IMR-90 (cell line): ENCODE results near the gene ACTRT3. TPM values are rescaled to one million over a fixed set of nuclear protein-coding genes. Genes with fewer than 3 reads are reported as not detected.

Experiments
- ATAC-seq: fragments of 200-7000 bp; cut with Tn5 transposase; 2 replicates; pipeline ENCODE4 v1.9.1; 2020; ENCODE audit warnings: low read depth, mild to moderate bottlenecking, moderate library complexity
- BruUV-seq: library from RNA; stranded (reverse); fragments of 400-500 nt; replicated peaks from 2 replicates; lab custom pipeline; 2021; lab: Mats Ljungman, UMichigan
- CTCF ChIA-PET: fragments of 300-600 bp; formaldehyde crosslinking; extraction: SDS; loops from one replicate; lab custom pipeline; 2021; ENCODE audit warnings: antibody characterized with exemption; lab: Yijun Ruan, JAX
- POLR2A ChIA-PET: fragments of 300-600 bp; sonication (Branson Sonifier 250); formaldehyde crosslinking; loops from one replicate; lab custom pipeline; 2022; ENCODE audit warnings: antibody characterized with exemption; ENCODE audit not compliant: unreplicated experiment; lab: Charles Lee
- DNase-seq: peaks from one replicate; pipeline ENCODE4 v3.0.0; 2013
- H2AFZ ChIP-seq: replicated peaks from 2 replicates; pipeline ENCODE3; 2013; ENCODE audit warnings: low read length, mild to moderate bottlenecking; ENCODE audit not compliant: poor library complexity
- H2AK5ac ChIP-seq: 2 replicates; pipeline ENCODE4 v1.6.1; 2013; ENCODE audit warnings: low read depth, low read length, inconsistent platforms
- H2AK9ac ChIP-seq: replicated peaks from 2 replicates; pipeline ENCODE3; 2013; ENCODE audit warnings: mild to moderate bottlenecking, low read depth, low read length, moderate library complexity; ENCODE audit not compliant: poor library complexity
- H2BK120ac ChIP-seq: 2 replicates; pipeline ENCODE4 v1.6.1; 2013; ENCODE audit warnings: low read depth, low read length, inconsistent platforms
- H2BK15ac ChIP-seq: 3 replicates; pipeline ENCODE4 v1.6.1; 2013; ENCODE audit warnings: low read depth, low read length, inconsistent platforms
- H2BK20ac ChIP-seq: 2 replicates; pipeline ENCODE4 v1.6.1; 2013; ENCODE audit warnings: low read depth, mild to moderate bottlenecking, inconsistent platforms, low read length, moderate library complexity
- H2BK5ac ChIP-seq: 2 replicates; pipeline ENCODE4 v1.6.1; 2013; ENCODE audit warnings: mild to moderate bottlenecking, low read depth, low read length, inconsistent platforms; ENCODE audit not compliant: poor library complexity, severe bottlenecking
- H3K14ac ChIP-seq: replicated peaks from 2 replicates; pipeline ENCODE4 v1.6.1; 2013; ENCODE audit warnings: low read depth, low read length, inconsistent platforms
- H3K18ac ChIP-seq: 2 replicates; pipeline ENCODE4 v1.6.1; 2013; ENCODE audit warnings: low read depth, low read length, control low read depth
- H3K23ac ChIP-seq: 2 replicates; pipeline ENCODE4 v1.6.1; 2013; ENCODE audit warnings: low read depth, low read length, inconsistent platforms
- H3K27ac ChIP-seq: 2 replicates; pipeline ENCODE4 v1.5.1; 2013; ENCODE audit warnings: mild to moderate bottlenecking, control low read depth, low read length; ENCODE audit not compliant: insufficient read depth
- H3K27me3 ChIP-seq: 2 replicates; pipeline ENCODE4 v1.6.1; 2013; ENCODE audit warnings: low read length; ENCODE audit not compliant: control insufficient read depth, insufficient read depth
- H3K36me3 ChIP-seq: 2 replicates; pipeline ENCODE4 v1.6.1; 2013; ENCODE audit warnings: low read length, mixed read lengths; ENCODE audit not compliant: control insufficient read depth, insufficient read depth
- H3K4ac ChIP-seq: 2 replicates; pipeline ENCODE4 v1.6.1; 2013; ENCODE audit warnings: low read depth, low read length, inconsistent platforms
- H3K4me1 ChIP-seq: 2 replicates; pipeline ENCODE4 v1.6.1; 2013; ENCODE audit warnings: low read length, mixed read lengths; ENCODE audit not compliant: control insufficient read depth, insufficient read depth
- H3K4me2 ChIP-seq: 2 replicates; pipeline ENCODE4 v1.6.1; 2013; ENCODE audit warnings: low read depth, mild to moderate bottlenecking, control low read depth, low read length, moderate library complexity
- H3K4me3 ChIP-seq: 2 replicates; pipeline ENCODE4 v1.5.1; 2013; ENCODE audit warnings: low read depth, mild to moderate bottlenecking, control low read depth, low read length, moderate library complexity; ENCODE audit not compliant: insufficient read depth
- H3K56ac ChIP-seq: 2 replicates; pipeline ENCODE4 v1.6.1; 2013; ENCODE audit warnings: low read length, inconsistent platforms; ENCODE audit not compliant: insufficient read depth; ENCODE audit errors: extremely low read depth
- H3K79me1 ChIP-seq, 2 experiments: 2 replicates each; pipeline ENCODE4 v1.6.1; 2013; ENCODE audit warnings: low read length in 2 of 2, inconsistent platforms in 1 of 2, low read depth in 1 of 2
- H3K9ac ChIP-seq: 2 replicates; pipeline ENCODE4 v1.6.1; 2013; ENCODE audit warnings: low read depth, low read length, control low read depth
- H3K9me1 ChIP-seq: 2 replicates; pipeline ENCODE4 v1.6.1; 2013; ENCODE audit warnings: low read length, inconsistent platforms; ENCODE audit not compliant: insufficient read depth
- H3K9me3 ChIP-seq: 2 replicates; pipeline ENCODE4 v1.6.1; 2013; ENCODE audit warnings: low read length; ENCODE audit not compliant: control insufficient read depth, insufficient read depth
- H4K20me1 ChIP-seq: 2 replicates; pipeline ENCODE4 v1.6.1; 2013; ENCODE audit warnings: low read length, inconsistent platforms; ENCODE audit not compliant: insufficient read depth
- H4K5ac ChIP-seq: 2 replicates; pipeline ENCODE4 v1.6.1; 2013; ENCODE audit warnings: mild to moderate bottlenecking, low read depth, low read length, control low read depth
- H4K8ac ChIP-seq, 2 experiments: 2 replicates each; pipeline ENCODE4 v1.6.1; 2013; ENCODE audit warnings: low read depth in 2 of 2, low read length in 2 of 2, control low read depth in 1 of 2, inconsistent platforms in 1 of 2
- H4K91ac ChIP-seq: 2 replicates; pipeline ENCODE4 v1.6.1; 2013; ENCODE audit warnings: low read depth, low read length, inconsistent platforms; ENCODE audit not compliant: insufficient read depth
- BHLHE40 ChIP-seq: fragments of 150-350 bp; IDR thresholded peaks from 2 replicates; pipeline ENCODE4 v1.6.1; 2016; ENCODE audit warnings: mild to moderate bottlenecking, low read depth, low read length
- CHD1 ChIP-seq: IDR thresholded peaks from 2 replicates; pipeline ENCODE4 v1.6.1; 2012; ENCODE audit warnings: low read depth, low read length, improper control_type of control experiment
- MAFK ChIP-seq: IDR thresholded peaks from 2 replicates; pipeline ENCODE4 v1.6.1; 2012; ENCODE audit warnings: low read depth, low read length, improper control_type of control experiment
- MAZ ChIP-seq: IDR thresholded peaks from 2 replicates; pipeline ENCODE4 v1.6.1; 2012; ENCODE audit warnings: low read depth, mild to moderate bottlenecking, low read length, improper control_type of control experiment, moderate library complexity, borderline replicate concordance
- POLR2A ChIP-seq: IDR thresholded peaks from 2 replicates; pipeline ENCODE4 v1.6.1; 2012; ENCODE audit warnings: mild to moderate bottlenecking, low read depth, low read length
- RFX5 ChIP-seq: IDR thresholded peaks from 2 replicates; pipeline ENCODE4 v1.8.0; 2012; ENCODE audit warnings: low read depth, mild to moderate bottlenecking, low read length, moderate library complexity
- SMC3 ChIP-seq: fragments of 150-350 bp; IDR thresholded peaks from 2 replicates; pipeline ENCODE4 v1.6.1; 2016; ENCODE audit warnings: low read depth, mild to moderate bottlenecking, antibody characterized with exemption, low read length, moderate library complexity
- WGBS, 2 experiments: methylation state at CpG; one replicate each; pipeline versions ENCODE4 v1.1.5 to v1.1.7; 2013; ENCODE audit warnings: missing lambda C conversion rate in 2 of 2; ENCODE audit not compliant: insufficient read length in 1 of 2; ENCODE audit errors: extremely low coverage in 2 of 2; 5-methylcytosine and 5-hydroxymethylcytosine counted together
- dilution Hi-C: fragments of 300-500 bp; cut with HindIII; formaldehyde crosslinking; loops from one replicate; pipeline ENCODE4 v1.14.3; 2018; ENCODE audit warnings: low sequenced_read_pairs; ENCODE audit not compliant: unreplicated experiment
- in situ Hi-C: fragments of 300-500 bp; cut with MboI; formaldehyde crosslinking; loops from 3 replicates; pipeline ENCODE4 v1.14.3; 2019; ENCODE audit warnings: low sequenced_read_pairs, inconsistent platforms, mixed read lengths
- intact Hi-C: fragments of 100-400 bp; cut with micrococcal nuclease; formaldehyde crosslinking; loops from 2 replicates; pipeline ENCODE4 v1.10.0; 2022
- polyA plus RNA-seq, 3 experiments: library from polyadenylated mRNA; depleted of rRNA; stranded (reverse); fragments of >200 nt; gene quantifications; 2 replicates each; pipeline ENCODE4 v1.2.3, GENCODE V29; 2012; ENCODE audit warnings: low replicate concordance in 1 of 3
- total RNA-seq: library from RNA; depleted of rRNA; stranded (reverse); fragments of >200 nt; gene quantifications from 2 replicates; pipeline ENCODE4 v1.2.3, GENCODE V29; 2012
- TF ChIP-seq, protein P1 (sequence below): fragments of 150-350 bp; IDR thresholded peaks from 2 replicates; pipeline ENCODE4 v1.6.1; 2016; ENCODE audit warnings: low read depth, mild to moderate bottlenecking, low read length, moderate library complexity, borderline replicate concordance

Gene ACTRT3
- total and polyA plus RNA-seq, 2 of the 4 experiments (the other 2 are of a cell fraction): 0.97 to 2.5 TPM

DNA sequence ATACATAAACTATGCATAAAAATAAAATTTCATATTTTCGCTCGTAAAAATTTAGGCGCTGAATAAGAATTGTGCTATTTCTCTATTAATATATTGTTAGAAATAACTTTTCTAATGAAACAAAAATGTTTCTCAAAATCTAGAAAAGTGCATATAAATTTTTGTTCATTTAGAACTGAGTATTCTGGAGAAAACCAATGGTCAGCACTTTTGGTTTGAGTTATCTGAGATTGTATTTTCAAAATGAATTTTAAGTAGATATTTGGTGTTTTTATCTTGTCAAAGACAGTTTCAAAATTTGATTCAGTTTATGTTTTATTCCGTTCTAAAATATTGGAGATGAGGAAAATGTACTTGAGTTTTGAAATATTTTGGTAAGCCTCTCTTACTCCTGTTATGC, 17.8 kb upstream of the ACTRT3 start:
- H3K56ac ChIP-seq: no peak overlapping the region
- DNase-seq (no peak), ATAC-seq (no peak)
- no peak overlapping the region for H2AK5ac ChIP-seq
- no peak overlapping the region for H3K4me2 ChIP-seq
- no CpG with 5 or more reads among the region's 4 CpGs for WGBS, 2 experiments
- no peak overlapping the region for H2AFZ ChIP-seq
- peaks cover 3 to 9% of the 10 kb centered on the region in 2 experiments; a peak in 2 of 4 replicates for H3K79me1 ChIP-seq
- H3K9me1 ChIP-seq: 0 out of 2 replicates have a peak, but pooled peaks cover 4% of the 10 kb centered on the region
- no peak overlapping the region for H3K18ac ChIP-seq
- TF ChIP-seq BHLHE40 (no peak), MAZ (no peak), SMC3 (no peak), MAFK (peak; percentile 75), RFX5 (no peak), CHD1 (no peak), POLR2A (no peak)
- TF ChIP-seq, protein P1, sequence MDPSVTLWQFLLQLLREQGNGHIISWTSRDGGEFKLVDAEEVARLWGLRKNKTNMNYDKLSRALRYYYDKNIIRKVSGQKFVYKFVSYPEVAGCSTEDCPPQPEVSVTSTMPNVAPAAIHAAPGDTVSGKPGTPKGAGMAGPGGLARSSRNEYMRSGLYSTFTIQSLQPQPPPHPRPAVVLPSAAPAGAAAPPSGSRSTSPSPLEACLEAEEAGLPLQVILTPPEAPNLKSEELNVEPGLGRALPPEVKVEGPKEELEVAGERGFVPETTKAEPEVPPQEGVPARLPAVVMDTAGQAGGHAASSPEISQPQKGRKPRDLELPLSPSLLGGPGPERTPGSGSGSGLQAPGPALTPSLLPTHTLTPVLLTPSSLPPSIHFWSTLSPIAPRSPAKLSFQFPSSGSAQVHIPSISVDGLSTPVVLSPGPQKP: no peak
- no peak overlapping the region for H4K8ac ChIP-seq
- H4K91ac ChIP-seq: no peak overlapping the region
- H2BK15ac ChIP-seq: no peak overlapping the region
- no peaks in the 10 kb centered on the region for H3K27me3 ChIP-seq
- dilution Hi-C loops (no loop called here), in situ Hi-C loops (no loop called here), intact Hi-C loops (no loop called here)
- H2BK120ac ChIP-seq: no peak overlapping the region
- H3K14ac ChIP-seq: no peak overlapping the region
- no peak overlapping the region for H2AK9ac ChIP-seq
- CTCF ChIA-PET: no interaction called here
- H2BK20ac ChIP-seq: no peak overlapping the region
- no TSS peak for BruUV-seq
- H3K4me1 ChIP-seq: peaks cover 4% of the 10 kb centered on the region
- H3K9me3 ChIP-seq: no peaks in the 10 kb centered on the region
- POLR2A ChIA-PET: no interaction called here
- no peak overlapping the region for H3K27ac ChIP-seq
- no peaks in the 10 kb centered on the region for H4K20me1 ChIP-seq
- no peak overlapping the region for H3K4me3 ChIP-seq
- H3K36me3 ChIP-seq: peaks cover 17% of the 10 kb centered on the region
- no peak overlapping the region for H3K23ac ChIP-seq
- H3K4ac ChIP-seq: no peak overlapping the region
- H2BK5ac ChIP-seq: no peak overlapping the region
- H4K5ac ChIP-seq: no peak overlapping the region
- no peak overlapping the region for H3K9ac ChIP-seq
